Activated T-cell treated with anti-CD3 and anti-CD28 coated beads for 24 hours (primary cell): Measurements from ENCODE around the gene BIN1.

Experiments used
- DNase-seq: peaks from one replicate; pipeline ENCODE4 v3.0.0-alpha.2; 2020; ENCODE audit warnings: low read depth

Gene BIN1

DNA sequence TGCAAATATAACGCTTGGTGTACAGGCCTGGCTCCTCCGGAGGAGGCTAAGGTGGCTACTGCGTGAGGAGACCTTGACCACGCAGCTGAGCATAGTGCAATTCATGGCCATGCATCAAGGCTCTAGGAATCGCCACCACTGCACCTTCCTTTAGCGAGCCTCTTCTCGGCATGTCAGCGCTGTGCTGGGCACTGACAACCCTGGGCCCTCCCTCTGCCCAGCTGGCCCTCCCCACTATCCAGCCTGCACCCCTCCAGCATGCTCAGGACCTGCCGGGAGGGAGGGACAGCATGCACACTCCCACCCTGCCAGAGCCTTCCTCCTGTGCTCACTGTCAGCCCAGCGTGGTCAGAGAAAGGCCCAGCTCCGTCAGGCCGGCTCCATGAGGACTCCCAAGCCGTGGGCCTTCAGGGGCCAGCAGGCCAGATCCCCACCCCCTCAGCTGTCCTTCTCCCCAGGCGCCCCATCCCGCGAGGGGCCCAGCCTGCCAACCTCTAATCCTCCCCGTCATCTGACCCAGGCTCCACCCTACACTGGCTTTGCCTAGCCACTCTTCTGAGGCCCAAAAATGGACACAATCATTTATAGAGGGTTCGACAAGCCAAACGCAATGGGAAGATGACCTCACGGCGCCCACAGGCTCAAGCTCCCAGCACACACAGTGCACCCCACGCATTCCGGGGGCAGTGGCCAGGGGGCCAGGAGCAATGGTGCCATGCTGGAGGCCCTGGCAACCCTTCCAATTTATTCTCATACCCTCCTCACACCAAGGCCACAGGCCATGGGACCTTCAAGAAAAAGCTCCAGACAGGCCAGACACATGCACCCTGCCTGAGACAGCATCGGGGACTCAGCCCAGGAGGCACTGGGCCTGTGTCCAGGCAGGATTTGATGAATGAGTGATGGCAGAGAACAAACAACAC, 3.5 kb downstream of the BIN1 start:
- no peak for DNase-seq

- no peak for DNase-seq
Measured at GRCh38 chr2:127102521-127103242, 4.3 kb downstream of the BIN1 start.

GRCh38 chr2:127101756-127102477, 5.0 kb downstream of the BIN1 start:
- no peak for DNase-seq

DNA sequence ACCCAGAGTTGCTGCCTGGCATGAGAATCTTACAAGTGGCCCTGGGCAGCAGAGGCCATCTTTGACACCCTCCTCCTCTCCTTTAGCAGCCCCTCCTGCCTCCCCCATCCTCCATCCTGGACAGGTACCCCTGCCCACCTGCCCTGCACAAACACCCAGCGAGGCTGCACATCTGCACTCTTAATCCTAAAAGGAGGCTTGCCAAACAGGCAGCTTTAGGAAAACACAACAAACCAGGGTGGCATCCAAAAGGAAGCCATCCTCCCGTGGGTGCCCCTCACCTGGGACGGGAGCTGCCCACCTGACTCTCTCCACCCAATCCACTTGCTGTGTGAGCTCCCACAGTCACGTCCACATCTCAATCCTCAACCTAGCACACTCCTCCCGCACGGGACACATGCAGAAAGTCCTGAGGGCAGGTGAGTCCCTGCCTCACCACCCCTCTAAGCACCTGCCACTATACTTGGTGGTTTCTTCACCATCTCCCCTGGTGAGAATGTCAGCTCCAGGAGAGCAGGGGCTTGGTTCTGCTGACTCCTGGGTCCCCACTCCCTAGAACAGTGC, 5.8 kb downstream of the BIN1 start:
- DNase-seq = no peak

DNA sequence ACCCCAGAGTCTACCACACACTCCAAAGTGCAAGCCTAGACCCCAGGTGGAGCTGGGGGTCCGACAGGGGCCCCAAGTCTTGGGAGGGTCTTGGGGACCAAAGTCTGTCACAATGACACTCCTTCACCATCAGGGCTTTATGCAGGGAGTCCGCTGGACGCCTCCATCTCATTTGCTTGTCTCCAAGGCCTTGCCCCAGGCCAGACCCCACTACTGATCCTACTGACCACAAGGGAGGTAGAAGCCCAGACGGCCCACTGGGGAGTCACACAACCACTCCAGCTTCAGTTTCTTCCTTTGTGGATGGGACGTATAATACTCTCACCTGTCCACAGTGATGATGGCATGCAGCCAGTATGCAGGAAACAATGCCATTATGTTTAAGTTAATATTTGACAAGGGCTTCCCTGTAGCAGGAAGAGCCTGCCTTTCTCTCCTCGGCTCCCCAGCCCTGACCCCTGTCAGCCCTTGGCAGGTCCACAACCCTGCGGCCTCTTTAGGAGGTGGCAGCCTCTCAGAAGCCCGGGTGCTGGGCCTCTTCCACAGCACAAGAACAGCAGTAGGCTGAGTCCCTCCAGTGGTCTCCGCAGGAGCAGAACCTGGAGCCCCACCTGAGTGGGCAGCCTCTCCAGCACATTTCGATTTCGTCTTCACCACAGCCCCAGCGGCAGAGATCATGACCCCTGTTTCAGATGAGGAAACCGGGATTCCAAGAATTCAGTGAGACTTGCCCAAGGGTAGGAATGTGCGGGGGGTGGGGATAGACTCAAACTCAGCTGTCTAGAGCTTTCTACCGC, 6.5 kb downstream of the BIN1 start:
- DNase-seq = no peak

GRCh38 chr2:127098711-127099110, 8.2 kb downstream of the BIN1 start:
- no peak for DNase-seq

DNA sequence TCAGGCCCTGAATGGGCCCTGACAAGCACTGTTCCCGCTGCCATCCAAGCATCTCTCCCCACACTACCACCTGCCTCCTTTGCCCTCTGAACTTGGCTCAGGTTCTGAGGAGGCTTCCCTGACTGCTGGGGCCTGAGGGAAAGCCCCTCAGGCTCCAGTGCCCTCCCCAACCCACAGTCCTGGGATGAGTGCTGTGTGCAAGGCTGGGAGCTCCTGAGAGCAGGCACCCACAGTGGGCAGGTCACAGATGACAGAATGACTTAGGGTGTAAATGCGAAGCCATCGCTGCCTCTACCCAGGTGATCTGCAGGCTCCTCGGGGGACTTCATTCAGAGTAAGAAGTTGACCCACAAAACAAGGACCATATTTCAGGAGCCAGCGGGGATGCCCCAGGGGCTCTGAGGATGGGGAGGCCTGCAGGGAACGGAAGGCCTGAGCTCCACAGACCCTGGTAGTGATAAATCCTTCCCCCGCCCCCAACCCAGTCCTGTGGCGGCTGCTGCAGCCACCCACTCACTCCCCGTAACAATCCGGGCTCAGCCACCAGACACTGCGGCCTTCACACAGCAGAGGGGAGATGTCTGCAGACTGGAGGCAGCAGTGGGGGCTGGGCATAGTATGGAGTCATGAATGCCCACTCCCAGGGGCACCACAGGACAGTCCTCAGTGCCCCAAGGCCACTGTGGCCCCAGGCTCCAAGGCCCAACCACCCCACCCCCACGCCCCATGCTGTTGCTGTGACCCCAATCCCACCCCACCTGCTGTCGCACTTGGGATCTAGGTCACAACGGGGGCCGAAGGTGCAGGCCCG, 8.9 kb downstream of the BIN1 start:
- DNase-seq = no peak

GRCh38 chr2:127097471-127097765, 9.5 kb downstream of the BIN1 start:
- DNase-seq = no peak

- no peak for DNase-seq
Measured at GRCh38 chr2:127096718-127097470, 10.1 kb downstream of the BIN1 start.

- no peak for DNase-seq
Measured at GRCh38 chr2:127096280-127096679, 10.7 kb downstream of the BIN1 start.

- DNase-seq = no peak
Measured at GRCh38 chr2:127095784-127096183, 11.2 kb downstream of the BIN1 start.

GRCh38 chr2:127095367-127095641, 11.7 kb downstream of the BIN1 start:
- no peak for DNase-seq

GRCh38 chr2:127094509-127095366, 12.2 kb downstream of the BIN1 start:
- DNase-seq = no peak

DNA sequence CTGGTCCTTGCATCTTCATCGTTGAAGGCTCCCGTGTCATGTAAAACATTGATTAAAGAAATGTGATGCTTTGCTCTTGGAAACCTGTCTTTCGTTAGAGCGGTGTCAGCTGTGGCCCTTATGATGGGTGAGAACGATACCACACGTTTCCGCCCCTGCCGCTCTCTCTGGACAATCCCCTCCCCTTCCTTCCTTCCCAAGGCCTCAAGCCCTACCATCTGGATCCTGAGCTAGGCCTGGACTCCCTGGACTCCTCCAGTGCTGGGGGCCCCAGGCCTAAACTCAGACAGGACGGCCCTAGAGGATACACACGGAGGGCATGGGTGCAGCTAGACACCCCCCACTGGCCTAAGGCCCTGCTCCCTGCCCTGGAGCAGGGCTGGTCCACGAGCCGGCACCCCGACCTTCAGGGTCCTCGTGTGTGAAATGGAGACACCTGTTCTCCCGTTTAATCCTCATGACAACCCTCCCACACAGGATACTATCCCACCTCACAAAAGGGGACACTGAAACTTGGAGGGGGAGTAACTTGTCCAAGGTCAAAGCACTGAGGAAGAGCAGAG, 13.2 kb downstream of the BIN1 start:
- DNase-seq = no peak

DNA sequence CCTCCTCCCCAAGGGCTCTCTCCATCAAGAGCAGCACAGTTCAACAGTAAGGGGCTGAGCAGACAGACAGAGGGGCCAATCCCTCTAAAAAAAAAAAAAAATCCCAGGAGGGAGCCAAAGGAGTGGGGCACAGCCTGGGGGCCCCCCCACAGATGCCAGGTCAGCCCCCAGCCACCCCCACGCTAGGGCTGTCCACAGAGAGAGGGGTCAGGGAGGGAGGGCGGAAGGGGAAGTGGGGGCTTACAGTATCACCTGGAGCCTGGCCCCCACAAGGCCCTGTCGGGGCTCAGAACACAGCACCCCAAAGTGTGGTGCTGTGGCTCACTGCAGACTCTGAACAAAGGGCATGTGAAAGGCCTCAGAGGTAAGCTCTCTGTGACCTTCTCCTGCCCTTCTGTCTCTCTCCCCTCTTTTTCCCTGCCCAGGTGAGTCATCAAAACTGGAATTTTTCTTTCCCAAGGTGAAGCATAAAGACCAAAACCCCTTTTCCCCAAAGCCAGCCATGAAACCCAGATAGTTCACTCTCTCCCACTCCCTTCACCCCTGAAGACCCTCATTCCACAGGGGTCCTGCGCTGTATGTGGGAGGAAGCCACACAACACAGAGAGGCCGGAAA, 13.9 kb downstream of the BIN1 start:
- no peak for DNase-seq

DNA sequence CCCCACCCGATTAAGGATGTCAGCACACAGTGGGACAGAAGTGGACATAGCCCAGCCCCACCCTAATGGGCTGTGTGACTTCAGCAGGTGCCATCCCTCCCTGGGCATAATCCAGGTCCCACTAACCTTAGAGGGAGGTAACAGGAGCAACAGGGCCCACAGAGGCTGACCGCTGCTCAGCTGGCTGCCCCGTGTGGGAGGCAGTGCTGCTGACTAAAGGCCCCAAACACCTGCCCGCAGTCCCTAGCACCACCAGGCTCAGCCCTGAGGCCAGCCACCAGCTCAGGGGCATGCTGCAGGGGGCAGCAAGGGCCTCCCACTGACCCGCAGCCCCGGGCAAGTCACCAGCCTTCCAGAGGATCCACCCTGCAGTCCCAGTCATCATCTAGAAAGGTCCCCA, 14.6 kb downstream of the BIN1 start:
- no peak for DNase-seq

DNA sequence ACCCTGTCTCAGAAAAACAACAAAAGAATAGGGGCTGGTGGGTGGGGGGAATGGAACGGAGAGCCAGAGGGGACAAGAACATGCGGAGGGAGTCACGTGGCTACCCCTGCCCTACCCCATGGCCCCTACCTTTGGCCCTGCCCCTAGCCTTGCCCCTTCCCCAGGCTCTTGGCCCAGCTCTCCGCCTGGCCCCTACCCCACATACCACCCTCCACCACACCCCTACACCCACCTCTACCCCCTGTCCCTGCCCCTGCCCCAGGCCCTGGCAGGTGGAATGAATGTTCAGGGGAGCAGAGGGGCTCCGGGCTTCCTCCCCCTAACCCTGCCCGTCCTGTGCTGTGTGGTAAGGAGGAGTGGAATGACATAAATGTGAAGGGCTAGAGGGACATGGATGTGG, 15.1 kb downstream of the BIN1 start:
- no peak for DNase-seq

- no peak for DNase-seq
Measured at GRCh38 chr2:127091148-127091547, 15.8 kb downstream of the BIN1 start.
